ENCODE results near the gene SMURF1.

Gene SMURF1

GRCh38 chr7:99046722-99047121 lies 97.2 kb downstream of the SMURF1 start:
- TF ChIP-seq CTCF (IDR thresholded peaks at IDR 0.05), result no peak

GRCh38 chr7:99042957-99043356 lies 101.0 kb downstream of the SMURF1 start:
- TF ChIP-seq CTCF (IDR thresholded peaks at IDR 0.05), result no peak

- no peak for TF ChIP-seq CTCF (IDR thresholded peaks at IDR 0.05)
Measured at GRCh38 chr7:99041526-99041925, 102.4 kb downstream of the SMURF1 start.

GRCh38 chr7:99040104-99040958 lies 103.6 kb downstream of the SMURF1 start:
- peak; percentile 69 for TF ChIP-seq CTCF (IDR thresholded peaks at IDR 0.05)

- TF ChIP-seq CTCF (IDR thresholded peaks at IDR 0.05), result no peak
Measured at GRCh38 chr7:99039384-99039891, 104.5 kb downstream of the SMURF1 start.

- no peak for TF ChIP-seq CTCF (IDR thresholded peaks at IDR 0.05)
Measured at GRCh38 chr7:99038086-99038855, 105.6 kb downstream of the SMURF1 start.

GRCh38 chr7:99037327-99037940 lies 106.5 kb downstream of the SMURF1 start:
- no peak for TF ChIP-seq CTCF (IDR thresholded peaks at IDR 0.05)

Data from LNCAP (cell line).